IMR-90 (cell line): ENCODE measurements around the gene COL4A2. TPM values are rescaled to one million over a fixed set of nuclear protein-coding genes. Genes with fewer than 3 reads are reported as not detected.

ENCODE experiments used
- ATAC-seq: fragments of 200-7000 bp; cut with Tn5 transposase; 2 replicates; pipeline ENCODE4 v1.9.1; 2020; ENCODE audit warnings: low read depth, mild to moderate bottlenecking, moderate library complexity
- BruUV-seq: library from RNA; stranded (reverse); fragments of 400-500 nt; replicated peaks from 2 replicates; lab custom pipeline; 2021; lab: Mats Ljungman, UMichigan
- CTCF ChIA-PET: fragments of 300-600 bp; formaldehyde crosslinking; extraction: SDS; loops from one replicate; lab custom pipeline; 2021; ENCODE audit warnings: antibody characterized with exemption; lab: Yijun Ruan, JAX
- POLR2A ChIA-PET: fragments of 300-600 bp; sonication (Branson Sonifier 250); formaldehyde crosslinking; loops from one replicate; lab custom pipeline; 2022; ENCODE audit warnings: antibody characterized with exemption; ENCODE audit not compliant: unreplicated experiment; lab: Charles Lee
- DNase-seq: peaks from one replicate; pipeline ENCODE4 v3.0.0; 2013
- H2AFZ ChIP-seq: replicated peaks from 2 replicates; pipeline ENCODE3; 2013; ENCODE audit warnings: low read length, mild to moderate bottlenecking; ENCODE audit not compliant: poor library complexity
- H2AK5ac ChIP-seq: 2 replicates; pipeline ENCODE4 v1.6.1; 2013; ENCODE audit warnings: low read depth, low read length, inconsistent platforms
- H2AK9ac ChIP-seq: replicated peaks from 2 replicates; pipeline ENCODE3; 2013; ENCODE audit warnings: mild to moderate bottlenecking, low read depth, low read length, moderate library complexity; ENCODE audit not compliant: poor library complexity
- H2BK120ac ChIP-seq: 2 replicates; pipeline ENCODE4 v1.6.1; 2013; ENCODE audit warnings: low read depth, low read length, inconsistent platforms
- H2BK15ac ChIP-seq: 3 replicates; pipeline ENCODE4 v1.6.1; 2013; ENCODE audit warnings: low read depth, low read length, inconsistent platforms
- H2BK20ac ChIP-seq: 2 replicates; pipeline ENCODE4 v1.6.1; 2013; ENCODE audit warnings: low read depth, mild to moderate bottlenecking, inconsistent platforms, low read length, moderate library complexity
- H2BK5ac ChIP-seq: 2 replicates; pipeline ENCODE4 v1.6.1; 2013; ENCODE audit warnings: mild to moderate bottlenecking, low read depth, low read length, inconsistent platforms; ENCODE audit not compliant: poor library complexity, severe bottlenecking
- H3K14ac ChIP-seq: replicated peaks from 2 replicates; pipeline ENCODE4 v1.6.1; 2013; ENCODE audit warnings: low read depth, low read length, inconsistent platforms
- H3K18ac ChIP-seq: 2 replicates; pipeline ENCODE4 v1.6.1; 2013; ENCODE audit warnings: low read depth, low read length, control low read depth
- H3K23ac ChIP-seq: 2 replicates; pipeline ENCODE4 v1.6.1; 2013; ENCODE audit warnings: low read depth, low read length, inconsistent platforms
- H3K27ac ChIP-seq: 2 replicates; pipeline ENCODE4 v1.5.1; 2013; ENCODE audit warnings: mild to moderate bottlenecking, control low read depth, low read length; ENCODE audit not compliant: insufficient read depth
- H3K27me3 ChIP-seq: 2 replicates; pipeline ENCODE4 v1.6.1; 2013; ENCODE audit warnings: low read length; ENCODE audit not compliant: control insufficient read depth, insufficient read depth
- H3K36me3 ChIP-seq: 2 replicates; pipeline ENCODE4 v1.6.1; 2013; ENCODE audit warnings: low read length, mixed read lengths; ENCODE audit not compliant: control insufficient read depth, insufficient read depth
- H3K4ac ChIP-seq: 2 replicates; pipeline ENCODE4 v1.6.1; 2013; ENCODE audit warnings: low read depth, low read length, inconsistent platforms
- H3K4me1 ChIP-seq: 2 replicates; pipeline ENCODE4 v1.6.1; 2013; ENCODE audit warnings: low read length, mixed read lengths; ENCODE audit not compliant: control insufficient read depth, insufficient read depth
- H3K4me2 ChIP-seq: 2 replicates; pipeline ENCODE4 v1.6.1; 2013; ENCODE audit warnings: low read depth, mild to moderate bottlenecking, control low read depth, low read length, moderate library complexity
- H3K4me3 ChIP-seq: 2 replicates; pipeline ENCODE4 v1.5.1; 2013; ENCODE audit warnings: low read depth, mild to moderate bottlenecking, control low read depth, low read length, moderate library complexity; ENCODE audit not compliant: insufficient read depth
- H3K56ac ChIP-seq: 2 replicates; pipeline ENCODE4 v1.6.1; 2013; ENCODE audit warnings: low read length, inconsistent platforms; ENCODE audit not compliant: insufficient read depth; ENCODE audit errors: extremely low read depth
- H3K79me1 ChIP-seq, 2 experiments: 2 replicates each; pipeline ENCODE4 v1.6.1; 2013; ENCODE audit warnings: low read length in 2 of 2, inconsistent platforms in 1 of 2, low read depth in 1 of 2
- H3K9ac ChIP-seq: 2 replicates; pipeline ENCODE4 v1.6.1; 2013; ENCODE audit warnings: low read depth, low read length, control low read depth
- H3K9me1 ChIP-seq: 2 replicates; pipeline ENCODE4 v1.6.1; 2013; ENCODE audit warnings: low read length, inconsistent platforms; ENCODE audit not compliant: insufficient read depth
- H3K9me3 ChIP-seq: 2 replicates; pipeline ENCODE4 v1.6.1; 2013; ENCODE audit warnings: low read length; ENCODE audit not compliant: control insufficient read depth, insufficient read depth
- H4K20me1 ChIP-seq: 2 replicates; pipeline ENCODE4 v1.6.1; 2013; ENCODE audit warnings: low read length, inconsistent platforms; ENCODE audit not compliant: insufficient read depth
- H4K5ac ChIP-seq: 2 replicates; pipeline ENCODE4 v1.6.1; 2013; ENCODE audit warnings: mild to moderate bottlenecking, low read depth, low read length, control low read depth
- H4K8ac ChIP-seq, 2 experiments: 2 replicates each; pipeline ENCODE4 v1.6.1; 2013; ENCODE audit warnings: low read depth in 2 of 2, low read length in 2 of 2, control low read depth in 1 of 2, inconsistent platforms in 1 of 2
- H4K91ac ChIP-seq: 2 replicates; pipeline ENCODE4 v1.6.1; 2013; ENCODE audit warnings: low read depth, low read length, inconsistent platforms; ENCODE audit not compliant: insufficient read depth
- BHLHE40 ChIP-seq: fragments of 150-350 bp; IDR thresholded peaks from 2 replicates; pipeline ENCODE4 v1.6.1; 2016; ENCODE audit warnings: mild to moderate bottlenecking, low read depth, low read length
- CEBPB ChIP-seq: IDR thresholded peaks from 2 replicates; pipeline ENCODE4 v1.6.1; 2012; ENCODE audit warnings: low read depth, low read length, improper control_type of control experiment
- CHD1 ChIP-seq: IDR thresholded peaks from 2 replicates; pipeline ENCODE4 v1.6.1; 2012; ENCODE audit warnings: low read depth, low read length, improper control_type of control experiment
- FOS ChIP-seq: fragments of 150-350 bp; IDR thresholded peaks from 2 replicates; pipeline ENCODE4 v1.6.1; 2016; ENCODE audit warnings: low read depth, low read length
- MAFK ChIP-seq: IDR thresholded peaks from 2 replicates; pipeline ENCODE4 v1.6.1; 2012; ENCODE audit warnings: low read depth, low read length, improper control_type of control experiment
- MAZ ChIP-seq: IDR thresholded peaks from 2 replicates; pipeline ENCODE4 v1.6.1; 2012; ENCODE audit warnings: low read depth, mild to moderate bottlenecking, low read length, improper control_type of control experiment, moderate library complexity, borderline replicate concordance
- MXI1 ChIP-seq: IDR thresholded peaks from 2 replicates; pipeline ENCODE4 v1.6.1; 2012; ENCODE audit warnings: low read depth, mild to moderate bottlenecking, low read length, moderate library complexity, borderline replicate concordance
- NFE2L2 ChIP-seq: fragments of 150-350 bp; IDR thresholded peaks from 2 replicates; pipeline ENCODE4 v1.6.1; 2016; ENCODE audit warnings: low read depth, mild to moderate bottlenecking, low read length
- POLR2A ChIP-seq: IDR thresholded peaks from 2 replicates; pipeline ENCODE4 v1.6.1; 2012; ENCODE audit warnings: mild to moderate bottlenecking, low read depth, low read length
- RAD21 ChIP-seq: IDR thresholded peaks from 2 replicates; pipeline ENCODE4 v1.6.1; 2012; ENCODE audit warnings: low read length, improper control_type of control experiment
- RCOR1 ChIP-seq: IDR thresholded peaks from 2 replicates; pipeline ENCODE4 v1.6.1; 2012; ENCODE audit warnings: mild to moderate bottlenecking, low read length, improper control_type of control experiment; ENCODE audit not compliant: insufficient replicate concordance
- RFX5 ChIP-seq: IDR thresholded peaks from 2 replicates; pipeline ENCODE4 v1.8.0; 2012; ENCODE audit warnings: low read depth, mild to moderate bottlenecking, low read length, moderate library complexity
- SMC3 ChIP-seq: fragments of 150-350 bp; IDR thresholded peaks from 2 replicates; pipeline ENCODE4 v1.6.1; 2016; ENCODE audit warnings: low read depth, mild to moderate bottlenecking, antibody characterized with exemption, low read length, moderate library complexity
- WGBS, 2 experiments: methylation state at CpG; one replicate each; pipeline versions ENCODE4 v1.1.5 to v1.1.7; 2013; ENCODE audit warnings: missing lambda C conversion rate in 2 of 2; ENCODE audit not compliant: insufficient read length in 1 of 2; ENCODE audit errors: extremely low coverage in 2 of 2; 5-methylcytosine and 5-hydroxymethylcytosine counted together
- dilution Hi-C: fragments of 300-500 bp; cut with HindIII; formaldehyde crosslinking; loops from one replicate; pipeline ENCODE4 v1.14.3; 2018; ENCODE audit warnings: low sequenced_read_pairs; ENCODE audit not compliant: unreplicated experiment
- in situ Hi-C: fragments of 300-500 bp; cut with MboI; formaldehyde crosslinking; loops from 3 replicates; pipeline ENCODE4 v1.14.3; 2019; ENCODE audit warnings: low sequenced_read_pairs, inconsistent platforms, mixed read lengths
- intact Hi-C: fragments of 100-400 bp; cut with micrococcal nuclease; formaldehyde crosslinking; loops from 2 replicates; pipeline ENCODE4 v1.10.0; 2022
- polyA plus RNA-seq, 3 experiments: library from polyadenylated mRNA; depleted of rRNA; stranded (reverse); fragments of >200 nt; gene quantifications; 2 replicates each; pipeline ENCODE4 v1.2.3, GENCODE V29; 2012; ENCODE audit warnings: low replicate concordance in 1 of 3
- total RNA-seq: library from RNA; depleted of rRNA; stranded (reverse); fragments of >200 nt; gene quantifications from 2 replicates; pipeline ENCODE4 v1.2.3, GENCODE V29; 2012
- TF ChIP-seq, protein P1 (sequence below): fragments of 150-350 bp; IDR thresholded peaks from 2 replicates; pipeline ENCODE4 v1.6.1; 2016; ENCODE audit warnings: low read depth, mild to moderate bottlenecking, low read length, moderate library complexity, borderline replicate concordance
- TF ChIP-seq, protein P2 (sequence below): fragments of 150-350 bp; IDR thresholded peaks from 2 replicates; pipeline ENCODE4 v1.6.1; 2017; ENCODE audit warnings: mild to moderate bottlenecking, antibody characterized with exemption, low read length, low read depth
- TF ChIP-seq, protein P3 (sequence below): conservative IDR thresholded peaks from 2 replicates; pipeline ENCODE4 v1.5.1; 2012; ENCODE audit warnings: mild to moderate bottlenecking, low read depth, low read length, improper control_type of control experiment

The COL4A2 gene
- total and polyA plus RNA-seq, 2 of the 4 experiments (the other 2 are of a cell fraction) = 90.7 to 457 TPM

GRCh38 chr13:110426735-110427134 lies 119.7 kb downstream of the COL4A2 start:
- Histone ChIP-seq H2AFZ (no peak overlapping the region), H3K56ac (no peak overlapping the region), H2AK5ac (no peak overlapping the region), H4K20me1 (peaks cover 31% of the 10 kb centered on the region), H2AK9ac (no peak overlapping the region), H3K18ac (no peak overlapping the region), H3K9ac (no peak overlapping the region), H3K27ac (no peak overlapping the region), H3K4ac (no peak overlapping the region), H3K79me1 (peaks cover 13 to 59% of the 10 kb centered on the region in 2 experiments), H2BK5ac (no peak overlapping the region), H3K14ac (no peak overlapping the region), H4K8ac (no peak overlapping the region; a peak in 1 of 4 replicates), H3K4me3 (no peak overlapping the region), H3K9me3 (no peaks in the 10 kb centered on the region), H4K5ac (no peak overlapping the region), H3K23ac (no peak overlapping the region), H2BK120ac (no peak overlapping the region), H2BK20ac (no peak overlapping the region), H3K4me2 (no peak overlapping the region), H3K9me1 (peaks cover 28% of the 10 kb centered on the region), H3K4me1 (peaks cover 15% of the 10 kb centered on the region), H3K36me3 (peaks cover 47% of the 10 kb centered on the region), H2BK15ac (no peak overlapping the region), H3K27me3 (no peaks in the 10 kb centered on the region), H4K91ac (no peak overlapping the region)
- TF ChIP-seq RCOR1 (no peak), CEBPB (no peak), BHLHE40 (no peak), CHD1 (no peak), MXI1 (no peak), POLR2A (no peak), SMC3 (no peak), FOS (no peak), RAD21 (no peak), MAFK (no peak), MAZ (no peak), RFX5 (no peak), NFE2L2 (no peak)
- TF ChIP-seq, protein P1, sequence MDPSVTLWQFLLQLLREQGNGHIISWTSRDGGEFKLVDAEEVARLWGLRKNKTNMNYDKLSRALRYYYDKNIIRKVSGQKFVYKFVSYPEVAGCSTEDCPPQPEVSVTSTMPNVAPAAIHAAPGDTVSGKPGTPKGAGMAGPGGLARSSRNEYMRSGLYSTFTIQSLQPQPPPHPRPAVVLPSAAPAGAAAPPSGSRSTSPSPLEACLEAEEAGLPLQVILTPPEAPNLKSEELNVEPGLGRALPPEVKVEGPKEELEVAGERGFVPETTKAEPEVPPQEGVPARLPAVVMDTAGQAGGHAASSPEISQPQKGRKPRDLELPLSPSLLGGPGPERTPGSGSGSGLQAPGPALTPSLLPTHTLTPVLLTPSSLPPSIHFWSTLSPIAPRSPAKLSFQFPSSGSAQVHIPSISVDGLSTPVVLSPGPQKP = no peak
- TF ChIP-seq, protein P2, sequence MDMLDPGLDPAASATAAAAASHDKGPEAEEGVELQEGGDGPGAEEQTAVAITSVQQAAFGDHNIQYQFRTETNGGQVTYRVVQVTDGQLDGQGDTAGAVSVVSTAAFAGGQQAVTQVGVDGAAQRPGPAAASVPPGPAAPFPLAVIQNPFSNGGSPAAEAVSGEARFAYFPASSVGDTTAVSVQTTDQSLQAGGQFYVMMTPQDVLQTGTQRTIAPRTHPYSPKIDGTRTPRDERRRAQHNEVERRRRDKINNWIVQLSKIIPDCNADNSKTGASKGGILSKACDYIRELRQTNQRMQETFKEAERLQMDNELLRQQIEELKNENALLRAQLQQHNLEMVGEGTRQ = no peak
- TF ChIP-seq, protein P3, sequence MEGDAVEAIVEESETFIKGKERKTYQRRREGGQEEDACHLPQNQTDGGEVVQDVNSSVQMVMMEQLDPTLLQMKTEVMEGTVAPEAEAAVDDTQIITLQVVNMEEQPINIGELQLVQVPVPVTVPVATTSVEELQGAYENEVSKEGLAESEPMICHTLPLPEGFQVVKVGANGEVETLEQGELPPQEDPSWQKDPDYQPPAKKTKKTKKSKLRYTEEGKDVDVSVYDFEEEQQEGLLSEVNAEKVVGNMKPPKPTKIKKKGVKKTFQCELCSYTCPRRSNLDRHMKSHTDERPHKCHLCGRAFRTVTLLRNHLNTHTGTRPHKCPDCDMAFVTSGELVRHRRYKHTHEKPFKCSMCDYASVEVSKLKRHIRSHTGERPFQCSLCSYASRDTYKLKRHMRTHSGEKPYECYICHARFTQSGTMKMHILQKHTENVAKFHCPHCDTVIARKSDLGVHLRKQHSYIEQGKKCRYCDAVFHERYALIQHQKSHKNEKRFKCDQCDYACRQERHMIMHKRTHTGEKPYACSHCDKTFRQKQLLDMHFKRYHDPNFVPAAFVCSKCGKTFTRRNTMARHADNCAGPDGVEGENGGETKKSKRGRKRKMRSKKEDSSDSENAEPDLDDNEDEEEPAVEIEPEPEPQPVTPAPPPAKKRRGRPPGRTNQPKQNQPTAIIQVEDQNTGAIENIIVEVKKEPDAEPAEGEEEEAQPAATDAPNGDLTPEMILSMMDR = no peak
- no TSS peak for BruUV-seq
- intact Hi-C loops = no loop called here
- DNase-seq (no peak), ATAC-seq (no peak)
- ChIA-PET CTCF (interaction anchor here (0.7 to 0.8 kb wide), 2 partner anchors 18 to 203 kb away, joined by 3 to 4 read pairs; no protein-coding TSS in a partner anchor), POLR2A (no interaction called here)
- in situ Hi-C loops = no loop called here
- dilution Hi-C loops = no loop called here
- 80 to 100% methylated on average over 1 of the region's 4 CpGs for WGBS, 2 experiments
